Nephron (organoid): ENCODE measurements around the gene FKBP5.
"Not testable (repeated sequence)": the region's sequence is repeated elsewhere in the genome, so short reads cannot be mapped to it uniquely, and the experiment has no call there.

Source experiments
- H3K27ac Mint-ChIP-seq, 3 experiments: 2 replicates each; pipeline ENCODE4 v1.8.0; 2020; ENCODE audit warnings: mixed read lengths in 3 of 3, mild to moderate bottlenecking in 2 of 3, moderate library complexity in 1 of 3
- H3K27me3 Mint-ChIP-seq: 2 replicates; pipeline ENCODE4 v1.8.0; 2021; ENCODE audit warnings: low read depth, mild to moderate bottlenecking, moderate library complexity, mixed read lengths
- H3K36me3 Mint-ChIP-seq: 2 replicates; pipeline ENCODE4 v1.8.0; 2020; ENCODE audit warnings: low read depth, mixed read lengths
- H3K4me1 Mint-ChIP-seq: 2 replicates; pipeline ENCODE4 v1.8.0; 2020; ENCODE audit warnings: mixed read lengths
- H3K4me3 Mint-ChIP-seq, 3 experiments: 2 replicates each; pipeline ENCODE4 v1.8.0; 2020; ENCODE audit warnings: mild to moderate bottlenecking in 3 of 3, mixed read lengths in 3 of 3, moderate library complexity in 2 of 3
- H3K9me3 Mint-ChIP-seq: 2 replicates; pipeline ENCODE4 v1.8.0; 2020; ENCODE audit warnings: mixed read lengths
- TF ChIP-seq, protein P1 (sequence below), 3 experiments: fragments of 200-600 bp; sonication (generic); IDR thresholded peaks; one replicate each; pipeline ENCODE4 v1.5.0; 2021; ENCODE audit warnings: antibody characterized with exemption in 3 of 3; ENCODE audit not compliant: unreplicated experiment in 3 of 3

FKBP5 gene

DNA sequence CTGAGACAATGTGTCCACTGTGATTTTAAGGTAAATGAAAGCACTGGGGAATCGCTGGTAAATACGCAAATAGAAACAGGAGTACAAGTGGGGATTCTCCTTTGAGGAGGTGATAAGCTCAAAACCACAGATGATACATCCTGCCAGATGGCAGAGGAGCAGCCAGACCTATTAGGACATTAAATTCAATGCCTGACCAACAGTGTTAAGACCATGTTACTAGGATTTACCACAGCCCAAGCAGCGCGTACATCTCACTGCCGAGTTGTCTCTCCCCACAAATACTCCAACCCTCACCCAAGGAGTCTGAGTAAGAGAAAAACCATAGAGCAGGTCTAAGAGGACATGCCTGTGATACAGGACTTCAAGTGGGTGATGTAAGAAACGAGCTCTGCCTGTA, 107.1 kb downstream of the FKBP5 start:
- Mint-ChIP-seq H3K27me3 (no peaks in the 10 kb centered on the region), H3K4me1 (no peaks in the 10 kb centered on the region), H3K9me3 (no peaks in the 10 kb centered on the region), H3K36me3 (peaks cover 12% of the 10 kb centered on the region), H3K4me3 (no peak overlapping the region), H3K27ac (no peak overlapping the region)
- TF ChIP-seq, protein P1, sequence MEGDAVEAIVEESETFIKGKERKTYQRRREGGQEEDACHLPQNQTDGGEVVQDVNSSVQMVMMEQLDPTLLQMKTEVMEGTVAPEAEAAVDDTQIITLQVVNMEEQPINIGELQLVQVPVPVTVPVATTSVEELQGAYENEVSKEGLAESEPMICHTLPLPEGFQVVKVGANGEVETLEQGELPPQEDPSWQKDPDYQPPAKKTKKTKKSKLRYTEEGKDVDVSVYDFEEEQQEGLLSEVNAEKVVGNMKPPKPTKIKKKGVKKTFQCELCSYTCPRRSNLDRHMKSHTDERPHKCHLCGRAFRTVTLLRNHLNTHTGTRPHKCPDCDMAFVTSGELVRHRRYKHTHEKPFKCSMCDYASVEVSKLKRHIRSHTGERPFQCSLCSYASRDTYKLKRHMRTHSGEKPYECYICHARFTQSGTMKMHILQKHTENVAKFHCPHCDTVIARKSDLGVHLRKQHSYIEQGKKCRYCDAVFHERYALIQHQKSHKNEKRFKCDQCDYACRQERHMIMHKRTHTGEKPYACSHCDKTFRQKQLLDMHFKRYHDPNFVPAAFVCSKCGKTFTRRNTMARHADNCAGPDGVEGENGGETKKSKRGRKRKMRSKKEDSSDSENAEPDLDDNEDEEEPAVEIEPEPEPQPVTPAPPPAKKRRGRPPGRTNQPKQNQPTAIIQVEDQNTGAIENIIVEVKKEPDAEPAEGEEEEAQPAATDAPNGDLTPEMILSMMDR (IDR thresholded peaks at IDR 0.05; ENCODE audit: unreplicated experiment in 3 of 3): no peak

DNA sequence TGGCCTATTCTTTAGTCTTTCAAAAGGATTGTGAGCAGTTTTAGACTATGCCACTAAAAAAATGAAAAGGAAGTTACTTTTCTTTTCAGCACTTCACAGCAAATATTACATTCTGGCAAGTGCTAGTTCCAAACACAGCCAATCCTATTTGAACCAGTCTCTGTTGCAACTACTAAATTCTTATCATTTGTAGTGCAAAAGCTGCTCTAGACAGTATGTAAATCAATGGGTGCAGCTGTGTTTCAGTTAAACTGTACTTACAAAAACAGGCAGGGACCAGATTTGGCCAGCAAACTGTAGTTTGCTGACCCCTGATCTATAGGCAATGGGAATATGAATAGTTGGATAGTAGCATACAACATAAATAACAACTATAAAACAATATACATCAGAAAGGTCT, 107.9 kb downstream of the FKBP5 start:
- no peak overlapping the region for H3K4me3 Mint-ChIP-seq
- H3K27ac Mint-ChIP-seq: no peak overlapping the region
- peaks cover 10% of the 10 kb centered on the region for H3K36me3 Mint-ChIP-seq
- TF ChIP-seq, protein P1 (IDR thresholded peaks at IDR 0.05; ENCODE audit: unreplicated experiment in 3 of 3): no peak
- no peaks in the 10 kb centered on the region for H3K9me3 Mint-ChIP-seq
- no peaks in the 10 kb centered on the region for H3K4me1 Mint-ChIP-seq
- H3K27me3 Mint-ChIP-seq: no peaks in the 10 kb centered on the region

DNA sequence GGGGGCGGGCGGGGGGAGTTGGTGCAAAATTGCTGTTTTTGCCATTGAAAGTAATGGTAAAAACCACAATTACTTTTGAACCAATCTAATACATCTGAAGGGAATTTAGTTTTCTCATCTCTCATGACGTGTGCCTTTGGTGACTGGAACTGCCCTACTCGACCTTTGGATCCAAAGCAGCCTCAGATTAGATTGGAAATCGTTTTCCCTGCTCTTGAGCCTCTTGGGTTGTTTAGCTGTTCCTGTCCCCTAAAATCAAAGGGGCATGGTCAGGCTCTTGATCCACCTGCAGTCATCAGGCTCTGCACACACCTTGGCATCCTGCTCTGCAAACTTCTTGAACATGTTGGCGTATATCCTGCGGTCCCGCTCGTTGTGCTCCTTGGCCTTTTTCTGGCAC, 112.0 kb downstream of the FKBP5 start:
- Mint-ChIP-seq H3K27ac (no peak overlapping the region), H3K9me3 (no peaks in the 10 kb centered on the region), H3K36me3 (peaks cover 17% of the 10 kb centered on the region), H3K4me3 (no peak overlapping the region), H3K4me1 (peaks cover 10% of the 10 kb centered on the region), H3K27me3 (no peaks in the 10 kb centered on the region)
- TF ChIP-seq, protein P1 (IDR thresholded peaks at IDR 0.05; ENCODE audit: unreplicated experiment in 3 of 3): no peak

DNA sequence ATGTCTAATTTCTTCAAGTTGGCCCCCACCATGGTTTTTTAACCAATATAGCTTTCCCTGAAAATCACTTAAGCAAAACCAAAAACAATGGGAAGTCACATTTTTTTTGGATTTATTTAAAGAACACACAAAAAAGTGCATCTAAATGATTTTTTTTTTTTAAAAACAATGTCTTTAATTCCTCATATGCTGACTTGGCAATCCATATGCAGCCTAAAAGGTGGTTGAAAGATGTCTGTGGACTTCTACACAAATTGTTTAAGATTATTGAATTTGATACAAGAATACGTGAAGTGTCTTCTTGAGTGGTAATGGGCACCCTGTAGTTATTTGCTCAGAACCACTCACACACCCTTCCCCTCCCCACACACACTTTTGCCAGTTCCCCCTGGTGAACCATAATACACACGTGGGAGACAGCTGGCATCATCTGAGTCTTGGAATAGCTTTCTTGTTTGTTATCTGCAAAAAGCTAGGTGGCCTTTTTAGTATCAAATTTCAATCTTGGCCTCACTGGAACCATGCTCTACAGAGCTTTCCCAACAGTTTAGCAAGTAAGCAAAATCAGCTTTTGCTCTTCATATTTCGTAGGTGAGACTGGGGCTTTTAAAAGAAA, 115.1 kb downstream of the FKBP5 start:
- Mint-ChIP-seq H3K4me3 (no peak overlapping the region), H3K27ac (no peak overlapping the region), H3K9me3 (no peaks in the 10 kb centered on the region), H3K36me3 (peaks cover 17% of the 10 kb centered on the region), H3K27me3 (no peaks in the 10 kb centered on the region), H3K4me1 (peaks cover 10% of the 10 kb centered on the region)
- TF ChIP-seq, protein P1 (IDR thresholded peaks at IDR 0.05; ENCODE audit: unreplicated experiment in 3 of 3): no peak

DNA sequence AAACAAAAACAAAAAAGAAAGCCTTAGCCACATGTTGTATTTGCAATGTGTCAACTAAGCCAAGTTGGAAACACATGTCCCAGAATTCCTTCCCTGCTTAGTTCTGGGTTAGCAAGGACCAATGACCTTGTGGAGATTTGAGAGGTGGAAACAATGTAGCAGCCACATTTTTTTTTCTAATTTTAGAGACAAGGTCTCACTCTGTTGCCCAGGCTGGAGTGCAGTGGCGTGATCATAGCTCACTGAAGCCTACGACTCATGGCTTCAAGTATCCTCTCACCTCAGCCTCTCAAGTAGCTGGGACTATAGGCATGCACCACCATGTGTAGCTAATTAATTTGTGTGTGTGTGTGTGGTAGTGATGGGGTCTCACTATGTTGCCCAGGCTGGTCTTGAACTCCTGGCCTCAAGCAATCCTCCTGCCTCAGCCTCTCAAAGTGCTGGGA, 117.8 kb downstream of the FKBP5 start:
- H3K4me1 Mint-ChIP-seq, H3K36me3 Mint-ChIP-seq, H3K9me3 Mint-ChIP-seq, H3K27ac Mint-ChIP-seq, H3K27me3 Mint-ChIP-seq, H3K4me3 Mint-ChIP-seq: not testable (repeated sequence)

DNA sequence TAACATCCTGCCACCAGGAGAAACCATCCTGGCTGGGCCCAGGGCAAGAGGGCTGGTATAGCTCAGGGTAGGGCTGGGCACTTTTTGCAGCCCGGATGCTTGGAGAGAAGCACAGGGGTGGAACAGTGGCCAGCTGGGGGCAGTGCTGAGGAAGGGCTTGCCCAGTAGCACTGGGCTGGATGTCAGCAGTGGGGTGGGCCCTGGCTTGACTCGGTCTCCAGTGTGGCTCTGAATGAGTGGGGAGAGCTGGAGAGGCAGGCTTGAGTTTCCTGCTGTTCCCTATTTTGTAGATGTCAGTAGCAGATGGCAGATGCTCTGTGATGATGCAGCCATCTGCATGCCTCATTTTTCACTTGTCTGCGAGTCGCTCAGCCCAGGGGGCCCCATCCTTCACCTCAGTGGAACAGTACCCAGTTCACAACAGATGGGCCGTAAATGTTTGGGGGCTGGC, 119.7 kb downstream of the FKBP5 start:
- Mint-ChIP-seq H3K27me3 (peaks cover 5% of the 10 kb centered on the region), H3K9me3 (no peaks in the 10 kb centered on the region), H3K4me3 (no peak overlapping the region), H3K27ac (no peak overlapping the region), H3K36me3 (no peaks in the 10 kb centered on the region), H3K4me1 (peaks cover 5% of the 10 kb centered on the region)
- TF ChIP-seq, protein P1 (IDR thresholded peaks at IDR 0.05; ENCODE audit: unreplicated experiment in 3 of 3): no peak
